GM18499 (cell line): Measurements from ENCODE around the gene KLF9.

Experiments
- ATAC-seq: cut with Tn5 transposase; IDR thresholded peaks from one replicate; pipeline ENCODE4 v1.9.1; 2021; ENCODE audit warnings: moderate number of reproducible peaks; ENCODE audit not compliant: insufficient read depth, unreplicated experiment

KLF9 gene

DNA sequence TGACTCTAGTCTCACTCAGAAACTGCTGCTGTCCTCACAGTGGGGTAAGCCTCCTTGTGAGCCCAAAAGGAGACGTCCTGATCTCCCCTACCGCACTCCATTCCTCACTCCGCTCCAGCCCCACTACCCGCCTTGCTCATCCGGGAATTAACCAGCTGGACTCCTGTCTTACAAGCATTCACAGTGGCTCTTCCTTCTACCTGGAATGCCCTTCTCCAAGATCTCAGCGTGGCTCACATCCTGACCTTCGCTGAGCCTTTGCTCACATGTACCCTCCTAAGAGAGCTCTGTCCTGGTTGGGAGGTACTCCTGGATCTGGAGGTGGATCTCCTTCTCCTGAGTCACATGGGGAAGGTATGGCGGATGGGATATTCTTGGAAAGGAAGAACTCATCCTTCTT, 10.7 kb upstream of the KLF9 start:
- ATAC-seq: no peak

- no peak for ATAC-seq
Measured at GRCh38 chr9:70422371-70423043, 8.1 kb upstream of the KLF9 start.

DNA sequence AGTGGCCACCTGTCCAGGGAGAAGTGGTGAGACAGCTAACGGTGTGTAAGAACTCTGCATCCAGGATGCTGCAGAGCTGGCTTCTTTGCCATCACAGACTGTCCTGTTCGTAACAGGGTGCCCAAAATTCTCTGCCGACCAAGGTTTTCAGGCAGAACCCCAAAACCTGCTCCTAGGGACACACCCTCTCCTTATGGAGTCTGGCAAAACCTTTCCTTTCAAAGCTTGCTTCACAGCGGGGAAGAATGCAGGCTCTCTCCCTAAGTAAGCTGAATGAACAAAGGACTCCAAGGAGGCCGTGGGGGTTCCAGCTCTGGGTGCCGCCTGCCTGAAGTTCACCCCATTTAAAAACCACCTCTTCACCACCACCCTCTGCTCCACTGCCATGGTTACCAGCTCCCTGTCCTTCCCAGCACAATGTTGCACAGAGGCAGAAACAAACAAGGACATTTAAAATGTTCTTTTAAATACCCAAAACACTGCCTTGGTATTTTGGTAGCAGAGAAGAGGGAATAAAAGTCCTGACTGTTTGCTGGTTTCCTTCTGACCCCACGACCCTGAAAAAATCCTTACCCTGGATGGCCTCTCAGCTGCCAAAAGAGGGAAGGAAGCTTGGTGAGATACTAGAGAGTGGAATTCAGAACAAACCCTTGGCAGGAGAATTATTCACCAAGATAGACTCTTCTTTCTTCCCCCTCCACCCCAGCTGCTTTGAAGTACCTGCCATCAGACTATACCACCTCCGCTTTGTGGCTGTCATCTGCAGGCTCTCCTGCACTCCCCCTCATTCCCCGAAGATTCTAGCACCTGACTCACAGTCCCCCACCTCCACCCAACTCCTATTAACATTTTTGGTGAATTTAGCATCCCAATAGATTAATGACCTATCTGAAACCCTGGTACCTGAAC, 7.1 kb upstream of the KLF9 start:
- ATAC-seq: no peak

DNA sequence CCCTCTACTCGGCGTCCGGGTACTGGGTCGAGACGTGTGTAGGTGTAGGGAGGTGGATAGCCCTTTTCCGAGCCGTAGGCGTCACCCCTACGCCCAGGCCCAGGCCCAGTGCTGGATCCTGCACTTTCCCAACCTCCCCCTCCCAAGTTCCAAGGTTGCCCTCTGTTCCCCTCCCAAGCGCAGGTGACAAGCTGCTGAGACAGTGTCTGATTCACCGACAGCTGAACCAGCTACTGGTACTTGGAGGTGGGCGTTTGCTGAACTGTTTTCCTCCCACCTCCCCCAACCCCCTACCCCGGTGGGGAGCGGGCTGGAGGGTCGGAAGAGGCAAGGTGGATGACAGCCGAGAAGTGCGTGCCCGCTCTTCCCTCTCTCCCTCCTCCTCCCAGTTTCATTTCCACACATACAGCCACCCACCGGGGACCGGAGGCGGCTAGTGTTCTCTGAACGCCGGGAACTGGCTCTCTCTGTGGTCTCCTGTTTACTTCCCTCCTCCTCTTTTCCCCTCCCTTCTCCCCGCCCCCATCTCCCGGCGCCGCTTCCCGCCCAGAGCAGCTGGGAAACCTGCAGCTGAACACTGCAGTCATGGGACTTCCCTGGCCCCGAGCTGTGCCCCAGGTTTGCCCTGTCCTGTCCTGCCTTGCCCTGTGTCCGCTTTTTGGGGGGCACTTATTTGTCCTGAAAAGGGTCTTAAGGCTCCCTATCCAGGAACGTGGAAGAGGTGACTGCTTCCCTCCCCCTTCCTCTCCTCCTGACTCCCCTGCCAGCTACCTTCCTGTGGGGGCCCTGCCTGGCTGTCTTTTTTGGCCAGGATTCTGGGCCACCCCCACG, 6.2 kb upstream of the KLF9 start:
- ATAC-seq: peak; percentile 2

- peak; percentile 21 for ATAC-seq
Measured at GRCh38 chr9:70419556-70420440, 5.3 kb upstream of the KLF9 start.

- ATAC-seq: peak; percentile 39
Measured at GRCh38 chr9:70418822-70419555, 4.5 kb upstream of the KLF9 start.

DNA sequence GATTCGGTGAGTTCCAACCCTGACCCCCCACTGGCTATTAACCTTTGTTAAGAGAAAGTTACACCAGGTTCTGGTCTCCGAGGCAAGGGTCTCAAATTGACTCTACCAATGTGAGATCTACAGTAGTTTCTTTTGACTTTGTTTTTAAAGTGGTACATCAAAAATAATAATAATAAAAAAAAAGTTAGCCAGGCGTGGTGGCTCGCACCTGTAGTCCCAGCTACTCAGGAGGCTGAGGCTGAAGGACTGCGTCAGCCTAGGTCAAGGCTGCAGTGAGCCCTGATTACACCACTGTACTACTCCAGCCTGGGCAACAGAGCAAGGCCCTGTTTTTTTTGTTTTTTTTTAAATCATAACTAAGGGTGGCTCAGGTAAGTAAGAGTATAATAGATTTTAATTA, 1.0 kb upstream of the KLF9 start:
- ATAC-seq: no peak

DNA sequence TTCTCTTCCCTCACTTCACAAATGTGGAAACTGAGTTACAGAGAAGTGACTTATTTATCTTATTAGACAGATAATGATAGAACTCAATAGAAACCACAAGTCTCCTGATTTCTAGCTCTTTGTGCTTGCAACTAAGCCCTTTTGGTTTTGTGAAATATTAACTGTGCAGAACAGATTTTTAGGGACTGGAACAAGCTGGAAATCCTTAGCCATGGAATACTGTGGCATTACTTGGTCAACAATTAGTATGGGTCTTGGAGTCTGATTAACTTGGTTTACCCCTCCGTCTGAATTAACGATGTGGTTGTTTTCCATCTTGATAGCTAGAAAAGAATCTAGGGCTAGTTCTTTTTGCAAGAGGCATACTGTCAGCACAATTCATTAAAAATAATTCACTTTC, 584 bp upstream of the KLF9 start:
- no peak for ATAC-seq

DNA sequence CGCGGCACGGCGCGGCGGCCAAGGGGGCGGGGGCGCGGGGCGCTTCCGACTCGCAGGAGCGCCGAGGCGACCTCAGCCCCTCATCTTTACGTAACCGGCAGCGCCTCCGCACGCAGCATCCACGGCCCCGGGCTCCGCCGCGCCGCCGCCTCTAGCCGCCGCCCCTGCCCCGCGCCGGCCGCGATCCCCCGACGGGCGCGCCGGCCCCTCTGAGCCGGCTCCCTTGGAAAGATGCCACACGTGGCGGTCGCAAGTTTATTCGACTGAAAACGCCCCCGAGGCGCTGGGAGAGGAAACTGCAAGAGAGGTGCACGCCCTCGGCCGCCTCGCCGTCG, 1.0 kb downstream of the KLF9 start:
- no peak for ATAC-seq

DNA sequence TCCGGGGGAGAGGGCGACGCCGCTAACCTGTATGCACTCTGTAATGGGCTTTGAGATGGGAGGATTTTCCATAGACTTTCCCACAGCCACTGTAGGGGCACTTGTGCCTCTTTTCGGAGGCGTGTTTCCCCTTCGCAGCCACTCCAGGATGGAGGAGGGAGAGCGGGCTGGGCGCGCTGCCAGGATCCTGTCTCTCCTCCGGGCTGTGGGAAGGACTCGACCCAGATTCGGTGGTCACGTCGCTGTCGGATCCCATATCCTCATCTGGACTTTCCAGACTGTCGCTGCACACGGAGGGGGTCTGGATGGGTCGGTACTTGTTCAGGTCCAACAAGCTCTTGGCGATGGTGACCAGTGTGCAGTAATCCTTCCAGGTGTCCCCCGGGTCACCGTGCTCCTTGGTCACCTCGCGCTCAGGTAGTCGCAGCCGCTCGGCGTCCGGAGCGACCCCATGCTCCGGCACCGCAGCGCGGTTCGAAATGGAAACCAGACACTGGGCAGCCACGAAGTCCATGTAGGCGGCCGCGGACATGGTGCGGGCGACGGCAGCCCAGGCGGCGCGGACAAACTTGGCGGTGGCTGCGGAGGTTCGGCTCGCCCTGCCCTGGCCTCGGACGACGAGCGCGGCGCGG, 1.5 kb downstream of the KLF9 start:
- no peak for ATAC-seq

GRCh38 chr9:70411930-70412831, 2.3 kb downstream of the KLF9 start:
- peak; percentile 28 for ATAC-seq

- no peak for ATAC-seq
Measured at GRCh38 chr9:70411121-70411929, 3.1 kb downstream of the KLF9 start.

DNA sequence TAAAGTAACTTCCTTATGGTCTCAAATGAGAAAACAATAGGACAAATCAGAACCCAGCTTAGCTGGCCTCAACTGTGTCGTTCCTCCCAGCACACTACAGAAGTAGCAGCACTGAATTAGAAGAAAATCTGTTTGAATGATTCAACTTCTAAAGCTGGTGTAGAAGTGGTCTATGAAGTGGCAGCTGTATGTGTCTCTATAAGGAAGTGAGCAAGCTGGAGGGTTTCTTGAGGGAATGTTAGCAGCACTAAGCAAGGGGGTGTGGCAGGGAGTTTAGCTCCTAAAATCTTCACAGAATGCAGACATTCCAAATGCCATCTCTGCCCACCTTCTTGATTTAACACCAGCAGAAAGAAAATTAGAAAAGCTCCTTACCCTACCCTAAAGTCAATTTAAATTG, 4.1 kb downstream of the KLF9 start:
- no peak for ATAC-seq

DNA sequence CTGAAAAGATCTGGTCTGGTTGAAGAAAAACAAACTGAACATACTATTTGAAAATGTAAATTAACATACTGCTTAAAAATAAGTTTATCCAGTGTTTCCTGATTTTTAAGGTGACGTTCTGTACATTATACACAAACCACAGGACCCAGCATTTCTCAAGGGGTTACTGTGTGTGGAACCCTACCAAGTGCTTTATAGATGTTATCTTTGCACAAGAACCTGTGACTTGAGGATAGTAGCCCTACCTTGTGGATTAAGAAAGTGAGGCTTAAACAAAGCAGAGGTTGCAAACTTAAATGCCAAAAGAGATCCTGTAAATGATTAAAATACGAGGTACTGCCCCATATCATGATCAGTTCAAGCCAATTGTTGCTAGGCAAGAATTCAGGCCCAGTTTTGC, 4.7 kb downstream of the KLF9 start:
- no peak for ATAC-seq

- ATAC-seq: no peak
Measured at GRCh38 chr9:70409280-70409679, 5.2 kb downstream of the KLF9 start.

DNA sequence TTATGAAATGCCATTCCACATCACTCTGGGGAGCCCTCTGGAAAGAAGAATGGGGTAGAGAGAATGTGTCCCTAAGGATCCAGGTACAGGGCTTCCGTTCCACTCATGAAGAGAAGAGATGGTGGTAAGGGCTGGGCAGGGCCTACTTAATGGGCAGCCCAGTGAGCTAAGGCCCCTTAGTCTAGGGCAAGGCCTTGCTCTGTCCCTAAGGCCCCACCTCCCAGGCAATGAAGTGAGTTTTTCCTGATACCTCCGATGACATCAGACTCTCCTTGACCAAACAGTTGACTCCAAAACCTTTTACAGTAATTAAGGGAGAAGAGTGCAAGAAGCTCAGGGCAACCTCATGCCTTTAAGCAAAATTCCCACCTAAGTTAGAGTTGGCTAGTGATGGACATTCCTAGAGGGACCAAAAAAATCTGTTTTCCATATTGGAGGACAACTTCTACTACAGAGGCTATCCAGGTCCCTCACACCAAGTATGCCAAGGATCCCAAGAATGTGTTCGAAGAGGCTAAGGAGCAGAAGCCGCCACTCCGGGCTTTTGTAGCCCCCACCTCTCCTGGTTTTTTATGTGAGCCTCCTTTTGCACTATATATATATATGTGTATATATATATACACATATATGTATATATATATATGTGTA, 5.9 kb downstream of the KLF9 start:
- no peak for ATAC-seq

GRCh38 chr9:70407081-70407503, 7.4 kb downstream of the KLF9 start:
- no peak for ATAC-seq
